NOMO-1 treated with DMSO at 0.1 percent for 48 hours (cell line): ENCODE data around the gene AATK.

Source experiments
- DNase-seq: peaks from one replicate; lab custom pipeline; 2025; ENCODE audit not compliant: unreplicated experiment; lab: John Stamatoyannopoulos, UW

The AATK gene

GRCh38 chr17:81118308-81119221 lies 47.5 kb downstream of the AATK start:
- no peak for DNase-seq

DNA sequence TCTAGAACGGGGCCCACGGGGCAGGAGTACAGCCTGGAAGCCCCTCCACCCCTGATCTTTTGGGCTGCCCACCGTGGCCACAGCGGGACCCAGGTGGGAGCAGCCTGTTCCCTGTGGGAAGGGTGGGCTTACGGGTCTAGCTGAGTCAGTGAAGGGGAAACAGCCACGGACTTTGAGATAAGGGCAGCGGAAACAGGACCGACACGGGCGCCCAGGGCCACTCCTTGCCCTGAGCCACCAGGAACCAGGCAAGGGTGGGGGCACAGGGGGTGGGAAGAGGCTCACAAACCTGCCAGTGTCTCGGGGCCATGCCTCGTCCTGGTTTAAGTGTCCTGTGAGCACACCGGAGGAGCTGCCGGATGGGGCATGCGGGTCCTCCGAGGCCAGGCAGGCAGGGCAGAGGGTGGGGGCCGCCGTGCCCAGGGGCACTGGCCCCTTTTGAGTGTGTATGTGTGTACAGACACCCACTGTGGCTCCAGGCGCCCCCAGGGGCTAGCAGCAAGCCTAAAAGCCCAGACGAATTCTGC lies 48.3 kb downstream of the AATK start:
- no peak for DNase-seq

GRCh38 chr17:81116704-81117103 lies 49.3 kb downstream of the AATK start:
- no peak for DNase-seq

- DNase-seq, result no peak
Observed at GRCh38 chr17:81115749-81116464, 50.1 kb downstream of the AATK start.

- no peak for DNase-seq
Observed at GRCh38 chr17:81115219-81115618, 50.8 kb downstream of the AATK start.

DNA sequence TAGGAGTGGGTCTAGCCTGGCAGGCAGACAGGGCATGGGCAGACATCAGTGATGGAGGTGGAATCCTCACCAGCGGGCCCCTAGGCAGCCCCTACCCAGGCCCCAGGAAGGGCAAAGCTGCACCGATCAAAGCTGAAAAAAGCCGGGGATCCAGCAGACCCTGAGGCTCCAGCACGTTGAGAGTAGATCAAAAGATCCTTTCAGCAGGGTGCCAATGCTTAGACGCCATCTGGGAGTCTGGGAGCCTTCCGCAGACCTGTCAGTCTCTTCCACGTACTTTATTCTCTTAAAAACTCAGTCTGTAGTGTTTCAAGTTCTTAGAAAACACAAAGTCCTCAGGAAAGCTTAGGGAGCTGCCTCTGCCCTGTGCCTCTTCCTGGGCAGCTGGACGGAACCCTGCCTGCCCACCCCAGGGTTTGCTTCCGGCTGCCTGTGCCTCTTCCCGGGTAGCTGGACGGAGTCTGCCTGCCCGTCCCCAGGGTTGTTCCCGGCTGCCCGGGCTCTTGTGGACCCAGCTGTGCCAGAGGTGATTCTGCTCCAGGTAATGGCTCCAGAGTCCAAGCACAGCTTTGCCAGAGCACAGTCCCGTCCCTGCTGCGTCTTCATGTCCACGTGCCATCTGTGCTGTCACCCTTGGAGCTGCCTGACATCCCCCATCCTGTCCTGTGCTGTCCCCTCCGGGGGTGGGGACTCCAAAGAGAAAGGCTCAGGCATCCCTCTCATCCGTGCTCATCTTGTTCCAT lies 51.5 kb downstream of the AATK start:
- no peak for DNase-seq

DNA sequence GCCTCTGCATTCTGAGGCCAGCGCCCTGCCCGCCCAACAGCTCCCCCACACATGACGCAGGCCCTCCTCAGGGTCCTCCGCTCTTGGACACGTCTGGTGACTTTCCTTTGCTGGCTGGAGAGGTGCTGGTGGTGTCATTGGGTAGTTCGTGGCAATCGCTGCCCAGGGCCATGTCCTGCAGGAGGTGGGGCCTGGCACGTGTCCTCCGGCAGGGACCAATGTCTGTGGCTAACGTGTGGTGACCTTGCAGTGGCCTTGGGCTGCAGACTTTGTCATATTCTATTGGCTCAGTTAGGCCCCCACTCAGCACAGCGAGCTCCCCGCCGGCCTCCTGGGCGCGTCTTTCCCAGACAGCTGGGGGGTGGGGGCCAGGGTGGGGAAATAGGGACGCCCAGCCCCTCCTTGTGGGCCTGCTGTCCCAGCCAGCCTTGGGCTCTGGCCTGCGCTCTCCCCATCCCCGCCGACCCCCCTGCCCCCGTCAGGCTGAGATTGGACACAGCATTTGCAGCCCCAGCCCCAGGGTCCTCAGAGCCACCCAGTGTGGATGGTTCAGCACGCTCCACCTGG lies 52.8 kb downstream of the AATK start:
- no peak for DNase-seq

GRCh38 chr17:81112450-81112849 lies 53.6 kb downstream of the AATK start:
- no peak for DNase-seq

- DNase-seq, result no peak
Observed at GRCh38 chr17:81111066-81111465, 55.0 kb downstream of the AATK start.

GRCh38 chr17:81110488-81111040 lies 55.5 kb downstream of the AATK start:
- no peak for DNase-seq

GRCh38 chr17:81109957-81110356 lies 56.1 kb downstream of the AATK start:
- no peak for DNase-seq

GRCh38 chr17:81108220-81108619 lies 57.8 kb downstream of the AATK start:
- DNase-seq, result no peak

GRCh38 chr17:81106716-81107115 lies 59.3 kb downstream of the AATK start:
- DNase-seq, result no peak

- DNase-seq, result no peak
Observed at GRCh38 chr17:81103379-81103778, 62.6 kb downstream of the AATK start.

DNA sequence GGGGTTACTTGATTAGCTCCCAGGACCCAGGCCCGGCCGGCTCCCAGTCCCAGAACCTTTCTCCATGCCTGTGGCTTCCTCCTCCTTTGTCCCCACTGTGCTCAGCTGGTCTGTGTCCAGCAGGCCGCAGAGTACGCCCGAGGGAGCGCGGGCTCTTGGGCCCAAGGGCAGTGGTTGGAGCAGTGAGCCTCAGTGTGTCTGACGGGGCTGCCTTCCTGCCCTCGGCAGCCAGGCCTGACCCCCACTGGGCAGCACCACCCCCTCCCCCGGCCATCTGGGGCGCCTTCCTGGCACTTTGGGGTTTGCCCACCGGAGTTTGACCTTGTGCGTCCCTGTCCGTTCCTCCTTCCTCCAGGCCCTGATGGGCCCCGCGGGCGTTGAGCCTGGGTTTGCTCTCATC lies 63.2 kb downstream of the AATK start:
- DNase-seq, result no peak

GRCh38 chr17:81102352-81102751 lies 63.7 kb downstream of the AATK start:
- DNase-seq, result no peak

- DNase-seq, result peak; percentile 58
Observed at GRCh38 chr17:81101614-81102306, 64.3 kb downstream of the AATK start.

DNA sequence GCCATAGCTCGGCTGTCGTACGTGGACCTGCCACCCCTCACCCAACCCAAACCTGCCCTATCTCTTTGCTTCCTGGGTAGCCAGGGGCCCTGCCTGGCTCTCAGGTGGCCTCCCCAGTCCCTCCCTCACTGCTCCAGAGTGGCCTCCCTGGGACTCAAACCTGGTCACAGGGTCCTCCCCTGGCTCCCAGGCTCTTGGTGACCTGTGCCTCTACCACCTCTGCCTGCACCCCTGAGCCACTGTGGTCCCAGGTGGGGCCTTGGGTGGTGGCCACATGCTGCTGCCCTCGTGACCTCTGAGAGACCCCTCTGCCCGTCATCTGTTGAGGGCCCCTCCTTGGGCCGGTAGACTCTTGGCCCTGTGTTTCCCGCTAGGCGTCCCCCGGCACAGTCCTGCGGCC lies 65.4 kb downstream of the AATK start:
- no peak for DNase-seq

- DNase-seq, result no peak
Observed at GRCh38 chr17:81099888-81100287, 66.1 kb downstream of the AATK start.

GRCh38 chr17:81097943-81098308 lies 68.1 kb downstream of the AATK start:
- no peak for DNase-seq
